H1 (cell line): ENCODE data around the gene ARG2. TPM values are rescaled to one million over a fixed set of nuclear protein-coding genes. Genes with fewer than 3 reads are reported as not detected.

Experiments used
- CTCF ChIA-PET: fragments of 300-600 bp; sonication (Branson Sonifier 250); formaldehyde crosslinking; loops from one replicate; lab custom pipeline; 2021; ENCODE audit not compliant: partially characterized antibody; lab: Charles Lee
- POLR2A ChIA-PET: fragments of 300-600 bp; sonication (Branson Sonifier 250); formaldehyde crosslinking; loops from one replicate; lab custom pipeline; 2021; ENCODE audit warnings: inconsistent platforms; ENCODE audit not compliant: partially characterized antibody; lab: Charles Lee
- DNase-seq, 2 experiments: peaks; one replicate each; pipeline versions ENCODE4 v3.0.0 to v3.0.0-alpha.2; 2010 to 2022; ENCODE audit warnings: low spot score in 2 of 2, low read depth in 1 of 2, mixed read lengths in 1 of 2
- FAIRE-seq: peaks from 2 replicates; lab custom pipeline; 2011; peaks lifted over from hg19 to GRCh38; lab: Jason Lieb, UNC
- H2AFZ ChIP-seq: 2 replicates; pipeline ENCODE4 v1.8.1; 2012; ENCODE audit warnings: low read length, inconsistent platforms
- H2AK5ac ChIP-seq: 2 replicates; pipeline ENCODE4 v1.6.1; 2013; ENCODE audit warnings: low read depth, low read length
- H2BK120ac ChIP-seq: replicated peaks from 2 replicates; pipeline ENCODE3; 2013; ENCODE audit warnings: low read depth, low read length, inconsistent platforms
- H2BK12ac ChIP-seq: 2 replicates; pipeline ENCODE4 v1.6.1; 2013; ENCODE audit warnings: low read depth, low read length
- H2BK15ac ChIP-seq: 2 replicates; pipeline ENCODE4 v1.6.1; 2013; ENCODE audit warnings: low read length
- H2BK20ac ChIP-seq: 2 replicates; pipeline ENCODE4 v1.6.1; 2013; ENCODE audit warnings: low read length
- H2BK5ac ChIP-seq: 2 replicates; pipeline ENCODE4 v1.6.1; 2013; ENCODE audit warnings: low read depth, low read length
- H3K14ac ChIP-seq: 2 replicates; pipeline ENCODE4 v1.6.1; 2013; ENCODE audit warnings: inconsistent platforms; ENCODE audit not compliant: insufficient read length
- H3K18ac ChIP-seq: 2 replicates; pipeline ENCODE4 v1.6.1; 2013; ENCODE audit warnings: low read length; ENCODE audit errors: extremely low read depth
- H3K23ac ChIP-seq: 2 replicates; pipeline ENCODE4 v1.6.1; 2013; ENCODE audit warnings: inconsistent platforms; ENCODE audit not compliant: insufficient read length
- H3K23me2 ChIP-seq: 2 replicates; pipeline ENCODE4 v1.6.1; 2013; ENCODE audit warnings: low read depth, low read length
- H3K27ac ChIP-seq: 2 replicates; pipeline ENCODE4 v1.6.1; 2011; ENCODE audit warnings: low read depth, low read length, inconsistent platforms
- H3K27me3 ChIP-seq, 4 experiments: replicated peaks in 1 of 4; 1 replicate in 1 of 4; 2 replicates in 3 of 4; pipeline versions ENCODE4 v1.6.1 to v1.8.1; 2011 to 2013; ENCODE audit warnings: low read length in 3 of 4, mild to moderate bottlenecking in 3 of 4, inconsistent platforms in 2 of 4, mixed read lengths in 2 of 4, moderate library complexity in 1 of 4; ENCODE audit not compliant: control insufficient read depth in 3 of 4, insufficient read depth in 3 of 4; ENCODE audit errors: extremely low read depth in 1 of 4
- H3K36me3 ChIP-seq, 4 experiments: 2 replicates each; pipeline versions ENCODE4 v1.6.1 to v1.8.1; 2011 to 2013; ENCODE audit warnings: mild to moderate bottlenecking in 4 of 4, low read length in 3 of 4, moderate library complexity in 2 of 4, control low read depth in 1 of 4, inconsistent platforms in 1 of 4; ENCODE audit not compliant: insufficient read depth in 4 of 4, control insufficient read depth in 2 of 4
- H3K4ac ChIP-seq: replicated peaks from 2 replicates; pipeline ENCODE3; 2013; ENCODE audit warnings: low read length, low read depth, mixed read lengths, inconsistent platforms; ENCODE audit not compliant: insufficient read length
- H3K4me1 ChIP-seq, 4 experiments: replicated peaks in 1 of 4; 1 replicate in 1 of 4; 2 replicates in 3 of 4; pipeline versions ENCODE4 v1.6.1 to v1.8.1; 2011 to 2013; ENCODE audit warnings: low read length in 3 of 4, inconsistent platforms in 2 of 4, mixed read lengths in 1 of 4; ENCODE audit not compliant: insufficient read depth in 4 of 4, control insufficient read depth in 3 of 4
- H3K4me2 ChIP-seq, 2 experiments: 2 replicates each; pipeline versions ENCODE4 v1.6.1 to v1.8.1; 2011 to 2013; ENCODE audit warnings: low read depth in 2 of 2, low read length in 2 of 2, control low read depth in 1 of 2, inconsistent platforms in 1 of 2, mild to moderate bottlenecking in 1 of 2; ENCODE audit not compliant: insufficient read depth in 1 of 2
- H3K4me3 ChIP-seq, 4 experiments: fragments of 200-600, 300-600 bp in 1 of 4; sonication (generic), shearing (Covaris generic), sonication (Bioruptor Twin) in 1 of 4; 2 replicates each; pipeline versions ENCODE4 v1.5.1 to v1.8.1; 2011 to 2016; ENCODE audit warnings: low read length in 4 of 4, low read depth in 3 of 4, control low read depth in 2 of 4, inconsistent platforms in 2 of 4, mild to moderate bottlenecking in 2 of 4, mixed read lengths in 1 of 4, moderate library complexity in 1 of 4; ENCODE audit not compliant: insufficient read depth in 2 of 4; ENCODE audit errors: extremely low read depth in 1 of 4
- H3K56ac ChIP-seq: replicated peaks from 2 replicates; pipeline ENCODE3; 2013; ENCODE audit warnings: low read depth, mild to moderate bottlenecking, mixed read lengths, low read length, inconsistent platforms; ENCODE audit not compliant: insufficient read length
- H3K79me1 ChIP-seq: 2 replicates; pipeline ENCODE4 v1.6.1; 2013; ENCODE audit warnings: low read depth, low read length, control low read depth
- H3K79me2 ChIP-seq, 2 experiments: 2 replicates each; pipeline versions ENCODE4 v1.6.1 to v1.8.1; 2012 to 2013; ENCODE audit warnings: low read length in 2 of 2, mild to moderate bottlenecking in 2 of 2, inconsistent platforms in 1 of 2; ENCODE audit not compliant: insufficient read depth in 2 of 2, control insufficient read depth in 1 of 2
- H3K9ac ChIP-seq, 4 experiments: replicated peaks in 1 of 4; 1 replicate in 1 of 4; 2 replicates in 3 of 4; pipeline versions ENCODE4 v1.6.1 to v1.8.1; 2011 to 2013; ENCODE audit warnings: low read depth in 3 of 4, low read length in 3 of 4, control low read depth in 2 of 4, mild to moderate bottlenecking in 2 of 4, moderate library complexity in 2 of 4, inconsistent platforms in 1 of 4; ENCODE audit errors: extremely low read depth in 1 of 4
- H3K9me3 ChIP-seq, 2 experiments: 2 replicates each; pipeline versions ENCODE4 v1.6.1 to v1.8.1; 2012 to 2013; ENCODE audit warnings: mild to moderate bottlenecking in 2 of 2, moderate library complexity in 2 of 2, control low read depth in 1 of 2, inconsistent platforms in 1 of 2, low read depth in 1 of 2, low read length in 1 of 2, mixed read lengths in 1 of 2; ENCODE audit not compliant: insufficient read depth in 2 of 2
- H4K20me1 ChIP-seq, 2 experiments: replicated peaks in 1 of 2; 2 replicates each; pipeline versions ENCODE3 to v1.8.1; 2011 to 2013; ENCODE audit warnings: inconsistent platforms in 2 of 2, low read length in 2 of 2, mild to moderate bottlenecking in 1 of 2; ENCODE audit not compliant: insufficient read depth in 2 of 2, control insufficient read depth in 1 of 2
- H4K5ac ChIP-seq: 2 replicates; pipeline ENCODE4 v1.6.1; 2013; ENCODE audit warnings: low read length, low read depth, mixed read lengths, inconsistent platforms; ENCODE audit not compliant: insufficient read length
- H4K8ac ChIP-seq: 2 replicates; pipeline ENCODE4 v1.8.0; 2013; ENCODE audit warnings: mild to moderate bottlenecking, moderate library complexity, low read length, inconsistent platforms; ENCODE audit not compliant: insufficient read depth; ENCODE audit errors: extremely low read depth
- H4K91ac ChIP-seq: replicated peaks from 2 replicates; pipeline ENCODE3; 2013; ENCODE audit warnings: low read length, mixed read lengths, inconsistent platforms; ENCODE audit not compliant: insufficient read length
- CEBPB ChIP-seq: IDR thresholded peaks from 2 replicates; pipeline ENCODE4 v1.6.1; 2012; ENCODE audit warnings: low read depth, low read length
- EGR1 ChIP-seq: IDR thresholded peaks from 2 replicates; pipeline ENCODE4 v1.6.1; 2011; ENCODE audit warnings: low read depth, low read length, borderline replicate concordance
- EZH2 ChIP-seq: fragments of 200-600 bp; sonication (generic); IDR thresholded peaks from 2 replicates; pipeline ENCODE4 v1.7.1; 2012; ENCODE audit warnings: low read depth, mild to moderate bottlenecking, moderate library complexity, low read length, inconsistent platforms; ENCODE audit not compliant: severe bottlenecking
- HDAC2 ChIP-seq, 2 experiments: fragments of 300-600 bp in 1 of 2; sonication (generic) in 1 of 2; IDR thresholded peaks; 2 replicates each; pipeline ENCODE4 v1.6.1; 2011 to 2012; ENCODE audit warnings: low read depth in 2 of 2, low read length in 2 of 2, mild to moderate bottlenecking in 2 of 2, moderate library complexity in 2 of 2, borderline replicate concordance in 1 of 2, inconsistent platforms in 1 of 2
- NRF1 ChIP-seq: IDR thresholded peaks from 2 replicates; pipeline ENCODE4 v1.6.1; 2011; ENCODE audit warnings: mild to moderate bottlenecking, low read depth, low read length, improper control_type of control experiment
- RBBP5 ChIP-seq: IDR thresholded peaks from 2 replicates; pipeline ENCODE4 v1.7.1; 2012; ENCODE audit warnings: low read depth, mild to moderate bottlenecking, inconsistent platforms, low read length, moderate library complexity, borderline replicate concordance
- TEAD4 ChIP-seq: IDR thresholded peaks from 2 replicates; pipeline ENCODE4 v1.6.1; 2012; ENCODE audit warnings: low read depth, low read length, inconsistent platforms, mixed read lengths
- WGBS, 2 experiments: shearing (Covaris generic) in 1 of 2; methylation state at CpG; one replicate each; pipeline versions ENCODE4 v1.1.6 to v1.1.7; 2013 to 2015; ENCODE audit warnings: low lambda C conversion rate in 2 of 2, mixed read lengths in 2 of 2, inconsistent platforms in 1 of 2, low coverage in 1 of 2, missing lambda C conversion rate in 1 of 2; ENCODE audit not compliant: insufficient replicate concordance in 2 of 2, insufficient coverage in 1 of 2, insufficient read length in 1 of 2; ENCODE audit errors: extremely low coverage in 1 of 2, missing lambda C conversion rate in 1 of 2; 5-methylcytosine and 5-hydroxymethylcytosine counted together
- polyA plus RNA-seq, 7 experiments: library from polyadenylated mRNA; depleted of rRNA in 3 of 7; stranded (reverse) in 5 of 7; unstranded in 2 of 7; fragments of >200 nt in 5 of 7; fragments of 200-250 nt in 2 of 7; gene quantifications; 1 replicate in 5 of 7; 2 replicates in 1 of 7; 4 replicates in 1 of 7; pipeline versions ENCODE4 v1.2.1 to v1.2.3, GENCODE V29; 2011 to 2013; ENCODE audit warnings: missing spikeins in 2 of 7, mixed read lengths in 2 of 7
- total RNA-seq: library from RNA; stranded (reverse); fragmentation: NEBNext Ultra II Directional; extraction: Animal tissue kit (Norgen Biotek cat#: 25700); gene quantifications from 2 replicates; pipeline ENCODE4 v1.2.1, GENCODE V29; 2021
- TF ChIP-seq, protein P1 (sequence below): IDR thresholded peaks from 2 replicates; pipeline ENCODE4 v1.6.1; 2012; ENCODE audit warnings: inconsistent platforms

ARG2 gene
- total and polyA plus RNA-seq, 2 of the 8 experiments (the other 6 are each of a cell fraction or from before 2014, with no cell fraction given): 49.9 to 59.1 TPM

DNA sequence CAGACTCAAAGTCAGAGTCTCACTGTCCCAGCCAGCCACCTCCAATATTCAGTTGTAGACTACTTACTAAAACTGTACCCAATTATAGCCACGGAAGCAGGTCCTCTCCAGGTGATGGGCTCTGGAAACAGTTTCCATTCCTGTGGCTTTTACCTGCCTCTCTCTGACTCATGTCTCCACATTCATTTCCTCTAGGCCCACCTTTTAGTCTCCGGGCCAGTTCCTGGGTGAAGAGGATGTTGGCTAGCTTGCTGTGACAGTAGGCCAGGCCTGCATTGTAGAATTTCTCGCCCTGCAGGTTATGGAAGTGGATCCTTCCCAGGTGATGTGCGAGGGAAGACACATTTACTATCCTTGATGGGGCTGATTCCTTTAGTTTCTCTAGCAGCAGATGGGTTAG is 70.3 kb downstream of the ARG2 start:
- Histone ChIP-seq H3K27me3 (no peaks in the 10 kb centered on the region), H4K91ac (no peak overlapping the region), H2BK12ac (no peak overlapping the region), H3K14ac (no peak overlapping the region), H3K79me2 (peaks cover 12 to 64% of the 10 kb centered on the region in 2 experiments), H4K5ac (no peak overlapping the region), H4K8ac (no peak overlapping the region), H2AK5ac (no peak overlapping the region), H3K27ac (no peak overlapping the region), H3K56ac (no peak overlapping the region), H2BK120ac (no peak overlapping the region), H3K4me1 (peaks cover 3 to 5% (median 4%) of the 10 kb centered on the region in 4 experiments; a peak in 4 of 7 replicates), H3K4me2 (no peak overlapping the region), H3K4me3 (no peak overlapping the region), H2BK15ac (no peak overlapping the region), H3K79me1 (peaks cover 13% of the 10 kb centered on the region; the same call in 1 of the 2 replicates), H3K36me3 (peaks cover 43 to 77% (median 69%) of the 10 kb centered on the region in 4 experiments), H3K18ac (no peak overlapping the region), H3K9me3 (no peaks in the 10 kb centered on the region), H3K23me2 (0 out of 2 replicates have a peak, but pooled peaks cover 2% of the 10 kb centered on the region), H2BK5ac (no peak overlapping the region), H3K23ac (no peak overlapping the region), H3K4ac (no peak overlapping the region), H3K9ac (no peak overlapping the region), H2AFZ (no peak overlapping the region), H2BK20ac (no peak overlapping the region), H4K20me1 (peaks cover 5 to 16% of the 10 kb centered on the region in 2 experiments)
- no peak for FAIRE-seq
- 86% methylated on average over 4 of the region's 4 CpGs; no CpG with 5 or more reads in 1 of the 2 experiments for WGBS, 2 experiments
- DNase-seq: no peak
- no peak for TF ChIP-seq TEAD4
- no peak for TF ChIP-seq RBBP5
- no peak for TF ChIP-seq EGR1
- TF ChIP-seq NRF1: no peak
- TF ChIP-seq HDAC2 (IDR thresholded peaks at IDR 0.05; ENCODE audit: borderline replicate concordance in 1 of 2, low read depth in 2 of 2, low read length in 2 of 2): no peak
- TF ChIP-seq, protein P1, sequence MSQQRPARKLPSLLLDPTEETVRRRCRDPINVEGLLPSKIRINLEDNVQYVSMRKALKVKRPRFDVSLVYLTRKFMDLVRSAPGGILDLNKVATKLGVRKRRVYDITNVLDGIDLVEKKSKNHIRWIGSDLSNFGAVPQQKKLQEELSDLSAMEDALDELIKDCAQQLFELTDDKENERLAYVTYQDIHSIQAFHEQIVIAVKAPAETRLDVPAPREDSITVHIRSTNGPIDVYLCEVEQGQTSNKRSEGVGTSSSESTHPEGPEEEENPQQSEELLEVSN: no peak
- no peak for TF ChIP-seq EZH2
- no peak for TF ChIP-seq CEBPB
- ChIA-PET POLR2A (interaction anchor here (0.9 kb wide), 1 partner anchor 35 kb away, joined by 3 read pairs; no protein-coding TSS in a partner anchor), CTCF (interaction anchor here (5.1 kb wide), 1 partner anchor 14 kb away, joined by 24 read pairs; no protein-coding TSS in a partner anchor)
